Breast epithelium (tissue), 4 donors: ENCODE measurements around the gene GSTT2. TPM values are rescaled to one million over a fixed set of nuclear protein-coding genes. Genes with fewer than 3 reads are reported as not detected.

Source experiments
- DNase-seq, 2 donors: peaks; one replicate each; pipeline ENCODE4 v3.0.0-alpha.2; 2019; ENCODE audit warnings: low spot score in 2 of 2
- H3K27ac ChIP-seq, 2 donors: fragments of 200-600 bp; sonication (generic) in 1 of 2; one replicate each; pipeline ENCODE4 v1.5.1; 2016 to 2019; ENCODE audit warnings: mild to moderate bottlenecking in 1 of 2
- H3K27me3 ChIP-seq, 2 donors: fragments of 200-600 bp; sonication (generic) in 1 of 2; one replicate each; pipeline versions ENCODE4 v1.5.1 to v1.6.0; 2017 to 2019; ENCODE audit warnings: control low read depth in 1 of 2, mild to moderate bottlenecking in 1 of 2
- H3K36me3 ChIP-seq: fragments of 200-600 bp; one replicate; pipeline ENCODE4 v1.5.1; 2019
- H3K4me1 ChIP-seq, 2 donors: fragments of 200-600 bp; sonication (generic); one replicate each; pipeline ENCODE4 v1.5.1; 2016 to 2019; ENCODE audit warnings: control low read depth in 1 of 2
- H3K4me3 ChIP-seq, 3 donors: fragments of 200-600 bp; sonication (generic); 1 replicate in 2 of 3; 2 replicates in 1 of 3; pipeline ENCODE4 v1.5.1; 2016 to 2019; ENCODE audit warnings: mild to moderate bottlenecking in 3 of 3, moderate library complexity in 2 of 3
- H3K9me3 ChIP-seq, 2 donors: fragments of 200-600 bp; sonication (generic) in 1 of 2; one replicate each; pipeline ENCODE4 v1.5.1; 2016 to 2019; ENCODE audit warnings: control low read depth in 1 of 2
- POLR2A ChIP-seq: fragments of 450-650 bp; IDR thresholded peaks from one replicate; pipeline ENCODE4 v1.6.1; 2016; ENCODE audit warnings: antibody characterized with exemption, mild to moderate bottlenecking, moderate library complexity
- POLR2AphosphoS5 ChIP-seq, 3 donors: sonication (generic); formaldehyde crosslinking; IDR thresholded peaks; one replicate each; pipeline ENCODE4 v1.6.1; 2017; ENCODE audit warnings: antibody characterized with exemption in 3 of 3
- intact Hi-C: fragments of 100-400 bp; cut with DNase I; formaldehyde crosslinking; loops from one replicate; pipeline ENCODE4 v1.15.1; 2023; ENCODE audit warnings: low total_unique reads
- total RNA-seq, 3 donors: library from RNA; depleted of rRNA; stranded (reverse); fragments of >200 nt; gene quantifications; one replicate each; pipeline ENCODE4 v1.1.0, GENCODE V29; 2016
- TF ChIP-seq, protein P1 (sequence below), 3 donors: fragments of 450-650 bp; IDR thresholded peaks; one replicate each; pipeline ENCODE4 v1.5.1; 2016 to 2017; ENCODE audit warnings: antibody characterized with exemption in 3 of 3, mild to moderate bottlenecking in 3 of 3, moderate library complexity in 3 of 3

GSTT2 gene
- total RNA-seq, 3 donors from 2014 or later = not detected

DNA sequence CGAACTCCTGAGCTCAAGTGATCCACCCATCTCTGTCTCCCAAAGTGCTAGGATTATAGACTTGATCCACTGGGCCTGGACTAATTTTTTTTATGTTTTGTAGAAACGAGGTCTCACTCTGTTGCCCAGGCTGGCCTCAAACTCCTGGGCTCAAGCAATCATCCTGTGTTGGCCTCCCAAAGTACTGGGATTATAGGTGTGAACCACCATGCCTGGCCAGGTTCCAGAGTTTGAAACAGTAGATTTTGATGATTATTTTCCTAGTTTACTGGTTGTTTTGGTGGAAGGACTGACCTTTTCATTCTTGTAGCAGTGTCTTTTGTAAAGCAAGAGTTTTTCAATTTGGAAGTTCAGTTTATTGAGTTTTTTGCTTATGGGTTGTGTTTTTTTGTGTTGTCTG lies 46.1 kb downstream of the GSTT2 start:
- Histone ChIP-seq H3K36me3 (no peaks in the 10 kb centered on the region), H3K9me3 (no peaks in the 10 kb centered on the region), H3K4me1 (no peaks in the 10 kb centered on the region), H3K27ac (no peak overlapping the region), H3K4me3 (no peak overlapping the region), H3K27me3 (no peaks in the 10 kb centered on the region)
- TF ChIP-seq POLR2AphosphoS5 (IDR thresholded peaks at IDR 0.05) (no peak), POLR2A (no peak)
- TF ChIP-seq, protein P1, sequence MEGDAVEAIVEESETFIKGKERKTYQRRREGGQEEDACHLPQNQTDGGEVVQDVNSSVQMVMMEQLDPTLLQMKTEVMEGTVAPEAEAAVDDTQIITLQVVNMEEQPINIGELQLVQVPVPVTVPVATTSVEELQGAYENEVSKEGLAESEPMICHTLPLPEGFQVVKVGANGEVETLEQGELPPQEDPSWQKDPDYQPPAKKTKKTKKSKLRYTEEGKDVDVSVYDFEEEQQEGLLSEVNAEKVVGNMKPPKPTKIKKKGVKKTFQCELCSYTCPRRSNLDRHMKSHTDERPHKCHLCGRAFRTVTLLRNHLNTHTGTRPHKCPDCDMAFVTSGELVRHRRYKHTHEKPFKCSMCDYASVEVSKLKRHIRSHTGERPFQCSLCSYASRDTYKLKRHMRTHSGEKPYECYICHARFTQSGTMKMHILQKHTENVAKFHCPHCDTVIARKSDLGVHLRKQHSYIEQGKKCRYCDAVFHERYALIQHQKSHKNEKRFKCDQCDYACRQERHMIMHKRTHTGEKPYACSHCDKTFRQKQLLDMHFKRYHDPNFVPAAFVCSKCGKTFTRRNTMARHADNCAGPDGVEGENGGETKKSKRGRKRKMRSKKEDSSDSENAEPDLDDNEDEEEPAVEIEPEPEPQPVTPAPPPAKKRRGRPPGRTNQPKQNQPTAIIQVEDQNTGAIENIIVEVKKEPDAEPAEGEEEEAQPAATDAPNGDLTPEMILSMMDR (IDR thresholded peaks at IDR 0.05) = no peak
- intact Hi-C loops = no loop called here
- DNase-seq = no peak

DNA sequence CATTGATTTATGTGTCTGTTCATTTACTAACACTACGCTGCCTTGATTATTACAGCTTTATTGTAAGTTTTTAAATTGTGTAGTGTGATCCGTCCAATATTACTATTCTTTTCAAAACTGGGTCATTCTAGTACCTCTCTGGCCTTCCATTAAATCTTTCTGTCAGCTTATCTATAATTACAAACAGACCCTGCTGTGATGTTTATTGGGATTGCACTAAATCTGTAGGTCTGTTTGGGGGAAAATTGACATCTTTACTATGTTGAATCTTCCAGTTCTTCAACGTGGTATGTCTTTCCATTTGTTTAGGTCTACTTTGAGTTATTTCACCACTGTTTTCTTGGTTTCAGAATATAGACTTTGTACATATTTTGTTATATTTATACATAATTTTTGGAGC lies 46.8 kb downstream of the GSTT2 start:
- no peaks in the 10 kb centered on the region for H3K9me3 ChIP-seq
- H3K27ac ChIP-seq = no peak overlapping the region
- intact Hi-C loops = no loop called here
- H3K4me1 ChIP-seq = no peaks in the 10 kb centered on the region
- TF ChIP-seq POLR2A = no peak
- TF ChIP-seq, protein P1 (IDR thresholded peaks at IDR 0.05) = no peak
- TF ChIP-seq POLR2AphosphoS5 (IDR thresholded peaks at IDR 0.05) = no peak
- no peaks in the 10 kb centered on the region for H3K36me3 ChIP-seq
- no peak overlapping the region for H3K4me3 ChIP-seq
- no peaks in the 10 kb centered on the region for H3K27me3 ChIP-seq
- no peak for DNase-seq

DNA sequence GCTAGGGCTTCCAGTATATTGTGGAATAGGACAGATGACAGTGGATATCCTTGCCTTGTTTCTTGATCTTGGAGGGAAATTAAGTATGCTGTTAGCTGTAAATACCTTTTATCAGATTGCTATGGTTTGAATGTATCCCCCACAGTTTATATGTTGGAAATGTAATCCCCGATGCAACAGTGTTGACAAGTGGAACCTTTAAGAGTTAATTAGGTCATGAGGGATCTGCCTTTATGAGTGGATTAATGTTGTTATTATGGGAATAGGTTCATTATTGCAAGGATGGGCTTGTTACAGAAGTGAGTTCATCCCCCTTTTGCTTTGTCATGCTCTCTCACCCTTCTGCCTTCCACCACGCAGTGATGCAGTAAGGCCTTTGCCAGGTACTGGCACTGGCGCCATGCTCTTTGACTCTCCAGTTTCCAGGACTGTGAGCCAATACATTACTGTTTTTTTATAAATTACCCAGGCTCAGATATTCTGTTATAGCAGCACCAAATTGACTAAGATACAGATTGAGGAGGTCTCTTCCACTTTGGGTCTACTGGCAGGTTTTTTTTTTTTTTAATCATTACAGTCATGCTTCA lies 47.5 kb downstream of the GSTT2 start:
- Histone ChIP-seq H3K9me3 (no peaks in the 10 kb centered on the region), H3K27me3 (no peaks in the 10 kb centered on the region), H3K27ac (no peak overlapping the region), H3K4me3 (no peak overlapping the region), H3K36me3 (no peaks in the 10 kb centered on the region), H3K4me1 (no peaks in the 10 kb centered on the region)
- TF ChIP-seq, protein P1 (IDR thresholded peaks at IDR 0.05) = no peak
- TF ChIP-seq POLR2AphosphoS5 (IDR thresholded peaks at IDR 0.05) (no peak), POLR2A (no peak)
- no peak for DNase-seq
- intact Hi-C loops = no loop called here

DNA sequence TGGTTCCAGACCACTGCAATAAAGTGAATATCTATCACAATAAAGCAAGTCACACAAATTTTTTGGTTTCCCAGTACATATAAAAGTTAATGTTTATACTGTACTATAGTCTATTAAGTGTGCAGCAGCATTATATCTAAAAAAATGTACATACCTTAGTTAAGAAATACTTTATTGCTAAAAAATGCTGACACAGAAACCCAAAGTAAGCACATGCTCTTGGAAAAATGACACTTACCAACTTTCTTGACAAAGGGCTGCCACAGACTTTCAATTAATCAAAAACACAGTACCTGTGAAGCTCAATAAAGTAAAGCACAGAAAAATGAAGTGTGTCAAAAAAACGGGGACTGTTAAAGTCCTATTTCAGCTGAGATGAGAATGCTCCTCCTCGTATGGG lies 48.1 kb downstream of the GSTT2 start:
- Histone ChIP-seq H3K27ac (no peak overlapping the region), H3K9me3 (no peaks in the 10 kb centered on the region), H3K4me3 (no peak overlapping the region), H3K4me1 (no peaks in the 10 kb centered on the region), H3K36me3 (no peaks in the 10 kb centered on the region), H3K27me3 (no peaks in the 10 kb centered on the region)
- intact Hi-C loops = no loop called here
- no peak for TF ChIP-seq POLR2A
- TF ChIP-seq POLR2AphosphoS5 (IDR thresholded peaks at IDR 0.05) = no peak
- no peak for DNase-seq

DNA sequence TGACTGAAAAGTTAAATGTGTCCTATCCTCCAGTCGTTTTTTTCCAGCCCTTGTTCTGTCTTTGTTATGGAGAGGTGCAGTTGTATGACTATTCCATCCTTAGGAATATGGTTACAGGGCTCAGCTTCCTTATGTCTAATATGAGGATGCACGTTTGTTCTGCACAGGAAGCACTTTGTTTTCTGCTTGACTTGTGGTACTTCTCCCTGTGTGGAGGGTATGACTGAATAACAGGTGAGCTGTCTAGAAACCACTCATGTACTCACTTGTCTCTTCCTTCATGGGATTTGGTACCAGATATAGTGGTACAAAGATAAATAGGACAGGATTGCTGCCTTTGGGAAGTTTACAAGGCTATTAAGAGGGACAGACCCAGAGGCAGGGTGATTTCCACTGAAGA lies 48.6 kb downstream of the GSTT2 start:
- H3K9me3 ChIP-seq = no peaks in the 10 kb centered on the region
- no peaks in the 10 kb centered on the region for H3K27me3 ChIP-seq
- H3K27ac ChIP-seq = no peak overlapping the region
- DNase-seq = no peak
- no peaks in the 10 kb centered on the region for H3K4me1 ChIP-seq
- H3K36me3 ChIP-seq = no peaks in the 10 kb centered on the region
- no peak for TF ChIP-seq POLR2AphosphoS5 (IDR thresholded peaks at IDR 0.05)
- TF ChIP-seq, protein P1 (IDR thresholded peaks at IDR 0.05) = no peak
- intact Hi-C loops = no loop called here
- H3K4me3 ChIP-seq = no peak overlapping the region

DNA sequence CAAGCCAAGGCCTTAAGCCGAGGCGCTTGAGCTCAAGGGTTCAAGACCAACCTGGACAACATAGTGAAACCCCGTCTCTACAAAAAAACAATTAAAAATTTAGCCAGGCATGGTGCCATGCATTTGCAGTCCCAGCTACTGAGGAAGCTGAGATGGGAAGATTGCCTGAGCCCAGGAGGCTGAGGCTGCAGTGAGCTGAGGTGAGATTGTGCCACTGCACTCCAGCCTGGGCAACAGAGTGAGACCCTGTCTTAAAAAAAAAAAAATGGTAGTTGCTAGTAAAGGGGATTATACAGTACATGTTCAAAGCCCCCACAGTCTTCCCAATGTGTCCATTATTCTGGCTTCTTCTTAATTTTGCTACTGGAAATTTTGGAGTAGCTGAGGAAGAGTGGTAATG lies 49.4 kb downstream of the GSTT2 start:
- intact Hi-C loops = no loop called here
- Histone ChIP-seq H3K4me1 (no peaks in the 10 kb centered on the region), H3K27me3 (no peaks in the 10 kb centered on the region), H3K36me3 (no peaks in the 10 kb centered on the region), H3K4me3 (no peak overlapping the region), H3K9me3 (no peaks in the 10 kb centered on the region), H3K27ac (no peak overlapping the region)
- no peak for DNase-seq
- TF ChIP-seq POLR2A (no peak), POLR2AphosphoS5 (IDR thresholded peaks at IDR 0.05) (no peak)
- TF ChIP-seq, protein P1 (IDR thresholded peaks at IDR 0.05) = no peak
